Activated CD4-positive, CD25-positive, alpha-beta regulatory T cell treated with anti-CD3 and anti-CD28 coated beads, Interleukin-2, amount 50 U/mL, for 16 hours (primary cell): ENCODE data around the gene GIPR.
"Not testable (repeated sequence)": the region's sequence is repeated elsewhere in the genome, so short reads cannot be mapped to it uniquely, and the experiment has no call there.

Experiments
- DNase-seq: peaks from one replicate; pipeline ENCODE4 v3.0.0-alpha.2; 2020; ENCODE audit warnings: low read depth, low spot score

Gene GIPR, protein sequence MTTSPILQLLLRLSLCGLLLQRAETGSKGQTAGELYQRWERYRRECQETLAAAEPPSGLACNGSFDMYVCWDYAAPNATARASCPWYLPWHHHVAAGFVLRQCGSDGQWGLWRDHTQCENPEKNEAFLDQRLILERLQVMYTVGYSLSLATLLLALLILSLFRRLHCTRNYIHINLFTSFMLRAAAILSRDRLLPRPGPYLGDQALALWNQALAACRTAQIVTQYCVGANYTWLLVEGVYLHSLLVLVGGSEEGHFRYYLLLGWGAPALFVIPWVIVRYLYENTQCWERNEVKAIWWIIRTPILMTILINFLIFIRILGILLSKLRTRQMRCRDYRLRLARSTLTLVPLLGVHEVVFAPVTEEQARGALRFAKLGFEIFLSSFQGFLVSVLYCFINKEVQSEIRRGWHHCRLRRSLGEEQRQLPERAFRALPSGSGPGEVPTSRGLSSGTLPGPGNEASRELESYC

DNA sequence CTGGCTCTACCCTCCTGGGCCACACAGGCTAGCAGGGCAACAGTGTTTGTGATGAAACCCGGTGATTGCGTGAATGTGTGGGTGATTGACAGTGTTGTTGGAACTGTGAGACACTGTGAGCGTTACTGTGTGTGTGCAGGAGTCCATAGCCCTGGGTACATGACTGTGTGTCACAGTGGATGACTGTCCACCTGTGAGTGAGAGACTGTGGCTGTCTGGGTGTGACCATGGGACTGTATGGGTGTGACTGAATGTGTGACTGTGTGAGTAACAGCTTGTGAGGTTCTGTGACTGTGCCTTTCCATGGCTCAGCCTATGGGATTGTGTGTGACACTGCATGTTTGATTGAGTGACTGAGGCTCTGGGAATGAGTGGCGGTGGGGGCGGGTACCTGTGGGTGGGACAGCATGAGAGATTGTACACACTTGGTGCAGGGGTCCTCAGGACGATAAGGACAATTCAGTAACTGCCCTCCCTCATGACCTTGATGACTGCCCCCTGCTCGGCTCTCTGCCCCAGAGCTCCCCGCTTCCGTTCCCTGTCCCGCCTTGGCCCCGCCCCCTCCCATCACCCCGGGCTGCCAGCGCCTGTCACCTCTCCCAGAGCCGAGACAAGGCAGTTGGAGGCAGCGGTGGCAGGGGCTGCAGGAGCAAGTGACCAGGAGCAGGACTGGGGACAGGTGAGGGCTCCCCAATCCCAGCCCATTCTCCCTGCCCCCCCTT lies at the start of gene GIPR:
TSS of gene GIPR (plus strand) at position 602 of the 722 bp plus-strand sequence. CDS start 1,300 bp downstream, outside the sequence.
- DNase-seq: no peak

DNA sequence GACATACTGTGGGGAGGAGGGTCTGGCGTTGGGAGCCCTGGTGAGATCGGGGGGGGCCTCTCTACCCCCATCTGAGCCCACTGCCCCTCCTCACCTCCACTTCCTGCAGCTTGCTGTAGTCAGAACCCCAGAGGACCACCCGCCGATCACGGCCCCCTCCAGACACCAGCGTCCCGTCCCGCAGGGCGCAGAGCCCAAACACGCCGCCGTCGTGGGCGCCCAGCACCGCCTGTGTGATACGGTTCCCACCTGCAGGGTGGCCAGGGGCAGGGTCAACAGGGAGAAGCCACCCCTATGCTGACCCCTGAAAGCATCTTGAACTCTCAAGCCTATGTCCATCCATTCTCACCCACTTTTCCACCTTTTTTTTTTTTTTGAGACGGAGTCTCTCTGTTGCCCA lies 46.6 kb upstream of the GIPR start:
- no peak for DNase-seq

DNA sequence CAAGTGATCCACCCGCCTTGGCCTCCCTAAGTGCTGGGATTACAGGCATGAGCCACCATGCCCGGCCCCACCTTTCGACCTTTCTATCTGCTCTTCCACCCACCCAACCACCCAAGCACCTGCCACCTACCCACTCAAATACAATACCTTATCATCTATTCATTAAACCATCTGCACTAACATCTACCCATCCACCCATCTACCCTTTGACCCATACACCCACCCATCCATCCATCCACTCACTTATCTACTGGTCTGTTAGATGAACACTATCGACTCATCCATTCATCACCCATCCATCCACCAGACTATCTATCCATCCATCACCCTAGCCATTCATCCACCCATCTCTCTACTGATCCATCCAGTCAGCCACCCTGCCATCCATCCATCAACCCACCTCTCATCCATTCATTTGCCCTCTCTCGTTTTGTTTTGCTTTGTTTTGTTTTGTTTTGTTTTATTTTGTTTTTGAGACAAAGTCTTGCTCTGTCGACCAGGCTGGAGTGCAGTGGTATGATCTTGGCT lies 46.0 kb upstream of the GIPR start:
- no peak for DNase-seq

DNA sequence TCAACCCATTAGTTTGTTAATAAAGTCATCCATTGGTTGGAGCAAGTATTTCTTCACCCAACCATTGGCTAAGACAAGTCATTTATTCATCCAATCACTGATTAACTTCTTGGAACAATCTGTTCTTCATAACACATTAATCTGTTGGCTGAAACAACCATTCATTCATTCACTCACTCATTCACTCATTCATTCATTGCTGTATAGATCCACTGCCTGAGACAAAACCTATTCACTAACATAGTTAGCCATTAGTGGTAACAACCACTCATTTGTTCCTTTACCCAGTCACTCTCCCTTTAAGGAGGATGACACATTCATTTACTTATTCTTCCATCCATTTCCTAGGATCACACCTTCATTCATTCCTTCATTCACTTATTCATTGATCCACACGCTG lies 44.0 kb upstream of the GIPR start:
- DNase-seq: no peak

DNA sequence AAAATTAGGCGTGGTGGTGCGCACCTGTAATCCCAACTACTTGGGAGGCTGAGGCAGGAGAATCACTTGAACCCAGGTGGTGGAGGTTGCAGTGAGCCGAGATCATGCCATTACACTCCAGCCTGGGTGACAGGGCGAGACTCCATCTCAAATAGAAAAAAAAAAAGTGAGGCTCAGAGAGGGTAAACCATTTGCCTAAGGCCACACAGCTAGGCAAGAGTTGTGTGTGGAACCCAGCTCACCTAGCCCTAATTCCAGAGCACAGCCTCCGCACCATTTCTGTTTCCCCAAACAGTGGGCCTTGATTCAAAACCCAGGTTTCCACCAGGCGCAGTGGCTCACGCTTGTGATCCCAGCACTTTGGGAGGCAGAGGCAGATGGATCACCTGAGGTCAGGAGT lies 39.8 kb upstream of the GIPR start:
- not testable (repeated sequence) for DNase-seq

DNA sequence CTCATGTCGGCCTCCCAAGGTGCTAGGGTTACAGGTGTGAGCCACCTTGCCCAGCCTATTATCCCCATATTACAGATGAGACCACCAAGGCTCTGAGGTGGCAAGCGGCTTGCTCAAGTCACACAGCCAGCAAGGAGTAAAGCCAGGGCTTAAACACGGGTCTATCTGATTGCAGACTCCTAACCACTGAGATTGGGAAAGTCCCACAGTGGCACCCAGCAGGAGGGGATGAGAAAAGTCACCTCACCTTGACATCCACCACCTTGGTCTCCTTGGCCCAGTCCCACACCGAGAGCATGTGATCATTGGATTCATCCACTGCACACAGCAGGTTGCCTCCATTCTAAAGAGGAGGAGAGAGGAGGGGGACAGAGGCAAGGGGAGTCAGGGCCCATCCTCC lies 38.3 kb upstream of the GIPR start:
- DNase-seq: no peak

DNA sequence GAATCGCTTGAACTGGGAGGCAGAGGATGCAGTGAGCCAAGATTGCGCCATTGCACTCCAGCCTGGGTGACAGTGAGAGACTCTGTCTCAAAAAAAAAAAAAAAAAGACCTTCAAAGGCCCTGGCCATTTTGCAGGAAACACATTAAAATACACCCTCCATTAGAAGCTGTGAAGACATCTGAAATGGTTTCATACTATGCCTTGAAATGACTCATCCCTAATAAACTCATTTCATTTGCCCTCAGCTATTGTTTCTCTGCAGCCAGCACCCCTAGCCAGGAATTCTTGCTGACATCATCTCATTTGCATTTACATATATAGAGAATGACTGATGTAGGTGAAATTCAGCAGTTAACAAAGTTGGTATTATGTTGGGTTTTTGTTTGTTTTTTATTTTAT lies 37.6 kb upstream of the GIPR start:
- DNase-seq: no peak

DNA sequence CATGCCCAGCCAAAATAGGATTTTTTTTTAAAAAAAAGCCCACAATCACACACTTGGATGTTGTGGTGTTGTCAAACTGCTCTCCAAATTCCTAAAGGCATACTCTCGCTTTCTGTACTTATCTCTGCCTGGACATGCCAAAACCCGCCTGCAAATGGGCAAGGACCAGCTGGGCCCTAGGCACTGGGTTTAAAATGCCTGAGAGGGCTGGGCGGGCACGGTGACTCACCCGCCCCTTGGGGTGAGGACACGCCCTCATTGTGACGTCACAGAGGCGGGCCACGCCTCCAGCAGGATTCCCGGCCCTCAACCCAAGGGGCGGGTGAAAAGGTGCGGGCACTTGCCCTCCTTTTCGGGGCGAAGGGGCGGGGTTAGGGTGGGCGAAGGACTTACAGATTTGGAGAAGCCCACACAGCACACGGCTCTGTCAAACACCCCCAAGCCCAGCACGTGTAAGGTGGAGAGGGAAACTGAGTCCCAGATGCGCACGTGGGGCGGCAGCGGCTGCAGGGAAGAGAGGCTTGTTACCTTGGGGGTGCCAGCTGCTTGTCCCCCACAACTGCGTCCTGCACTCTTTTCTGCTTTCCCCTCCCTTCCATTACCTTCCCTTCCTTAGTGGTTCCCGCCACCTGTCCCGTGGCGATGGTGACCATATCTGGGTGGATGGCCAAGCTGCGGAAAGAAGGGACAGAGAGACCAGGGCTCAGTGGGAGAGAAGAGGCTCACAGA lies 35.4 kb upstream of the GIPR start:
- no peak for DNase-seq

DNA sequence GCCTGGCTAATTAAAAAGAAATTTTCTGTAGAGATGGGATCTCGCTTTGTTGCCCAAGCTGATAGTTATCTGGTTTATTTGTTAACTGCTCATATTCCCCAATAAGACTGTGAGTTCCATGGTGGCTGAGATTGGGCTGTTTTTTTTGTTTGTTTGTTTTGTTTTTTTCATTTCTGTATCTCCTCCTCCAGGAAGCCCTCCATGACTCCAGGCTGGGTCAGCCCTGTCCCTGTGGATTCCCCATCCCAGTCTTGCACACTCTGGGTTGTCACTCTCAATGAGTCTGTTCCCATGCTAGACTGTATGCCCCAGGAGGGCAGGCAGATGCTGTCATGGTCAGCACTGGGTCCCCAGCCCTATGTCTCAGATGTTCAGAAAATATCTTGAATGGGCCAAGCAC lies 31.7 kb upstream of the GIPR start:
- no peak for DNase-seq

DNA sequence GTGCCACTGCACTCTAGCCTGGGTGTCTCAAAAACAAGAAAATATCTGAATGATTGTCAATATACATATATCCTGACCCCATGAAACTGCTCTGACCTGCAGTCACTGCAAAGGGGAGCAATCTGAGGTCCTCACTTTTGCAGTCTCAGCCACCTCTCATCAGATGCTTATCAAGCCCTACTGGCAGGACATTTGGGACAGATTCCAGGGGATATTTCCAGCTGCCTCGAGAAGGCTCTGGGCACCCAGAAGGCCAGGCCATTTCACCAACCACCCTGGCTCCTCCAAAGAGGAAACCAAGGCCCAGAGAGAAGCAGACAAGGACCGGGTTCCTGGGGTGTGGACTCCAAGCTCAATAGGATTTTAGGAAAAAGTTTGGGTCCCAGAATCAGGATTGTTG lies 31.1 kb upstream of the GIPR start:
- no peak for DNase-seq

DNA sequence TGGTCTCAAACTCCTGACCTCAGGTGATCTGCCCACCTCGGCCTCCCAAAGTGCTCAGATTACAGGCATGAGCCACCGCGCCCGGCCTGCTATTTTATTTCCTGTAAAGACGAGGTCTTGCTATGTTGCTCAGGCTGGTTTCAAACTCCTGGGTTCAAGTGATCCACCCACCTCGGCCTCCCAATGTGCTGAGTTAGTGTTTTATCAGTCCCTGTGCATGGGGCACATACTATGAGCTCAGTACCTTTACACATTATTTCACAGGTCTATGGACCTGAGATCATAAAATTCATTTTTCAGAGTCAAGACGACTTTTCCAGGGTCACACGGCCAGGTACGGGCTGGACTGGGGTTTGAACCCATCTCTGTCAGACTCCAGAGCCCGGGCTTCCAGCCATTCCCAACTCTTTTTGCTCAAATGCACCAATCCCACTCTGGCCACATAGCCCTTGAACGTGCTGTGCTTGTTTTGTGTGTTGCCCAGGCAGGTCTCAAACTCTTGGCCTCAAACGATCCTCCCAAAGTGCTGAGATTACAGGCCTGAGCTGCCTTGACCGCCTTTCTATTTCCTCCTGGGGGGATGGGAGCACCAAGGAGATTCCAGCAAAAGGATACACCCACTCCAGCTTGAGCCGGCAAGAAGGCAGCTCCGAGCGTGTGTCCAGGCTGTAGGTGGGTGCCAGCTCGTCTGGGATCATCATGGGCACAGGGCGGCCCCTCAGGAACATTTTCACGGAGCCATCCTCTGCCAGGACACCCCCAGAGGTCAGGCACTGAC lies 29.9 kb upstream of the GIPR start:
- DNase-seq: no peak

DNA sequence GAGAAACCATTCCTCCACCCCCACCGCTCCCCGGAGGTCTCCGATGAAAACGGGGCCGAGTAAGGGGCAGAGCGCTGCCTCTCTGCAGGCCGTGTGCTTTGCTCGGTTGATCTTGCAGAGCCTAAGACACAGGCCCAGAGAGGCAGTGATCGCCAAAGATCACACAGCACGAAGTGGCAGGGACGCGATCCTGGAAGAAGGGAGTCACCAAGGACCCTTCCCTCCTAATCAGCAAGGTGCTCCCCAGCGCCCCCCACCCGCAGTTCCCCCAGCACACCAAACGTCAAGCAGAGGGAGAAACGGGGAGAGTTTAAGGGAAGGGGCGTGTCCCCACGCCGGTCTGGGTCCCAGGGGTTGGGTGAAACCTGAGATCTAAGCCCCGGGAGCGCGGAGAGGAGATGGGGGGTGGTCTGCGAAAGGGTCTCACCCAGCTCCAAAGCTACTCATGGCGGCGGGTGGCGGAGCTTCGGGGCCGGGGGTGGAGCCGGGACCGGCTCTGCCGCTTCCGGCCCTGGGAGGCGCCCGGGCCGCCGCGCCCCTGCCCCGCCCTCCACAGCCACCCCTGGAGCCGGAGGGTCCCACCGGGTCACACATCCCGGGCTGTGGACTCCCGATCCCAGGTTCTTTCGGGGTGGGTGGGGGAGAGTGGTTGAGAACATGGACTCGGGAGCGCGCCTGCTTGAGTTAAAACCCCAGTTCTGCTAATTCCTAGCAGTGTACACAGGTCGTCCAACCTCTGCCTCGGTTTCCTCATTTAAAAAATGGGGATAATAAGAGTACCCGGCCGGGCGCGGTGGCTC lies 28.9 kb upstream of the GIPR start, which contains the start of gene EML2:
TSS of gene EML2 (minus strand) at position 468 of the 800 bp plus-strand sequence. CDS start at position 447, 21 bp downstream.
- no peak for DNase-seq

DNA sequence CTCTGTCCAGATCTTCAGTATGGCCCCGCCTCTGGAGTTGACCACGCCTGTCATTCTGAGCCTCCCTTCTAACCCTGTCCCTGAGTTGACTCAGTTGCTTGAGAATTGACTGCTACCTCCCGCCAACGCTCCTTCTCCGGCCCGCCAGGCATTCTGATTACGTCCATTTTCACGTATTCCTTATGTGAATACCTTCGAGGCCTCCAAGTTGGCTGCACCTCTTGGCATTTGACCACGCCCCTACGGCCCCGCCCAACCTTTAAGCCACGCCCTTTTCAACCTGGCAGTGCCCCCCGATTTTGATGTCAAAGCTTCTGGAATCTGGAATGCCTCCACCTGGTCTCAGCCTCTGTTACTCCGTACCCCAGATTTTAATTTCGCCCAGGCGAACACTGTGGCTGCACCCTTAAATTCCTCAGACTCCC lies 27.2 kb upstream of the GIPR start:
- no peak for DNase-seq

DNA sequence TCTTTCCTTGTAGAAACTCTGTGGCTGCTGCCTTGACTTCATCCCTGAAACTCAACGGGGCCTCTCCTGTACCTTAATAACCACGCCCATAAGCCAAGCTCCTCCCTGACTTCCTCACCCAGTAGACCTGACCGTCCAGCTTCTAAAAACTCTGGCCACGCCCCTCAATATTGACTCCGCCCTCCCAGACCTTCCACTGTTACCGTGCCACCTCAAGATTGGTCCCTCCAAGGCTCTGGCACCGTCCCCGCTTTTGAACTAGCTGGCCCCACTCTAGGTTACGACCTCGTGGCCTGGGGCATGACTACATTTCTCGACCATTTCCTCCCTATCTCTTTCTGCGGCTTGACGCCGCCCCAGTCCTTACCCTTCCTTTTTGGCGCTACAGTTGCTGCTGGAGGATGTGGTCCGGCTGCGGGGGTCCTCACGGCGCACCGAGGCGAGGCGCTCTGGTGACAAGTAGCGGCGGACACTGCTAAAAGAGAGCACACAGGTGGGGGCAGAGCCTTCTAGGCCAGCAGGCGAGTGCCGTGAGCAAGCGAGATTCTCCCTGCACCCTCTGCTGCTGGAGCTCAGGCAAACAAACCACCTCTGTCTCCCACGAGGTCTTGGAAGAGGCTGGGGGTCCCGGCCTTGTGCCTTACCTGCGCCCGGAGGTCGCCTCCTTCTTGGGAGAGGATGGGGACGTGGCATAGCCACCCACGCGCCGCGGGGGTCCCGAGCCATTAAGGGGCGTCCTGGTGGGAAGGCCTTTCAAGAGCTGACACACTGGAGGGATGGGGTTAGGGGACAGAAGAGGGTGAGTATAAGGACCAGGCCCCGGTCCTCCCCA lies 26.5 kb upstream of the GIPR start:
- peak; percentile 52 for DNase-seq

DNA sequence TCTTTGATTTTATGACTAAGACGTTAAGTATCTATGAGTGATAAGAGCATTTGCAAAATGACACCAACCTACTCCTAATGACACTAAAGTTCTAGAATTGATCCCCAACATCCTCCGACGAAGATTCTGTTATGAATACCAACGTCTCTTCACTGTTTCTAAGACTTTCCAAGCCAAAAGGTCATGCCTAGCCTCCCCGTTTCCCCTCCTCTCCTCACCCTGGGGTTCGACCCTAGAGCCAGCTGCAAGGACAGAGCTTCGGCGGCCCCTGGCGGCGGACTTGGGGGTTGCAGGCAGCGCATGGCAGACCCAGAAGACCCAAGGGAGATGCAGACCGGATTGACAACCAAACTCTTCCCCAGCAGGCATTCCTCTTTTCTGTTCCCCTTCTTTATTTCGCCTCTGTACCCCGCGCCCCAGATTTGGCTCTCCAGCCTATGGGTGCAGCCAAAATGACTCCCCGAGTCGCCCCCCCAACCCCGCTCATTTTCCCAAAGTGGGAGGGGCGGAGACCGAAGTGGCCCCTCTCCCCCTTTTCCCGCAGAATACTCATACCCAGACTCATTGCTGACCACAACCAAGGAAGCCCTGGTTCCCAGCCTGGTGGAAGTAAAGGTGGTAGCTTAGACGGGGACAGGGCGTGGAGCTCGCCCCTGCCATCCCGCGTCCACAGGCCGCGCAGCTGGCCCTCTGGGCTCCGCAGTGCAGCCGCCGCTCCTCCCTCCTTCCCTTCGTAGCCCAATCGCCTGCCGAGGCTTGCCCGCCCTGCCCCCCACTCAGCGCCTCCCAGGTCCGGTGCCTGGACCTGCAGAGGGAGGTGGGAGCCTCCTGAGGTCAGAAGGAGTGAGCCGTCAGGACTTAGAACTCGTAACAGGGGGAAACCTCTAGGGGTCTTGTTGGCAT lies 24.7 kb upstream of the GIPR start:
- DNase-seq: peak; percentile 82

DNA sequence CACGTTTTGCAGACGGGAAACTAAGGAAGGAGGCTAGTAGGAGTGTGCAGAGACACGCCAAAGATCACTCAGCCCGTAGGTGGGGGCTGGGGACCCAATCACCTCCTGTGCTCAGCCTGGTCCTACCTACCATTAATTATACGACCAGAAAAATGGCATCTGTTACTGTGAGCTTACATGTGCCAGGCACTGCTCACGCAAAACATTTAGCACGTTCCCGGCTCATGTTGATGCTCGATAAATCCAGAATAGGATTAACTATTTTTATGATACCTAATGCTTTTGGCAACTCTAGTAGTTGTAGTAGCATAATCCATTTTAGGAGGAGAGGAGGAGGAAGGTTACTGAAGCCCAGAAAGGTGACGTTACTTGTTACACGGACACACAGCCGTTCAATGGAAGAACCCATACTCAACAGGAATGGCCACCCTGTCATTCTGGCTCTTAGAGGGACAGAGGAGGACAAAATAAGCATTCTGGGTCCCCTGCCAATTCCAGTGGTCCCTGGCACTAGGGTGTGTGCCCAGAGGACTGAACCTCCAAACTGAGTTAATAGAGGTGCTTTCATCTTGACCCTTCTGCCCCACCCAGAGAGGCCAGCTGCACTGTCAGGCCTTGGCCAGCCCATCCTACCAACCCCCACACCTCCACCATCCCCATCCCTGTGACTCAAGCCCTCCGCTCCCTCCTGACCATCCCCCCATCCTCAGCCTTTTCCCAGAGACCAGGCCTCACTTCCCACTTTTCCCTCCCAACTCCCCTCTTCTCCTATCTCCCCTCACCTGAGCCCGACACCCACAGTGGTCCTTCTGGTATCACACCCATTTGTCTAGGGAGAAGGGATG lies 23.9 kb upstream of the GIPR start:
- DNase-seq: no peak

DNA sequence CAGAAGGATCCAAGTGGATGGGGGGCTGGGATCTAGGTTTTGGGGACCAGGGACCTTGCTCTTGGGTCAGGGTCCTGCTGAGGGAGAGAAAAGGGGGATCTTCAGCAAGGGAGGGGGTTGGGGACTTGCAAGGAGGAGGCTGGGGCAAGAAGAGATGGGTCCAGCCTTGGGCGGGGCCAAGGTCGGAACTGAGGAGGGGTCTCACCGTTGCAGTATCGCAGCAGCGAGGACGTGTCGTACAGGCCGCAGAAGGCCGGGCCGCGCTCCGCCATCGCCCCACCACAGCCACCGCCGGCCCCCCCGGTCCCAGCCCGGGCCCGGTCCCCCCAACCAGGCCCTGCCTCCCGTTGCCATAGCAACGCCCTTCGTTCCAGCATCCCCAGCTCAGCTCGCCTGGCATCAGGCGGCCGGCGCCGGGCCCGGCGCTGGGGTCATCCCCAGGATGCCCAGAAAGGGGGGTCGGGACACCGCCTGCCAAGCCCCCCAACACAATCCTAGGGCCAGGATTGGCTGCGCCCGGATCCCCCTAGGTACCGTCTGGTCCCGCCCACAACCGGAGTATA lies 22.9 kb upstream of the GIPR start:
- DNase-seq: no peak
